Measurements from ENCODE around the gene ARTN.

DNA sequence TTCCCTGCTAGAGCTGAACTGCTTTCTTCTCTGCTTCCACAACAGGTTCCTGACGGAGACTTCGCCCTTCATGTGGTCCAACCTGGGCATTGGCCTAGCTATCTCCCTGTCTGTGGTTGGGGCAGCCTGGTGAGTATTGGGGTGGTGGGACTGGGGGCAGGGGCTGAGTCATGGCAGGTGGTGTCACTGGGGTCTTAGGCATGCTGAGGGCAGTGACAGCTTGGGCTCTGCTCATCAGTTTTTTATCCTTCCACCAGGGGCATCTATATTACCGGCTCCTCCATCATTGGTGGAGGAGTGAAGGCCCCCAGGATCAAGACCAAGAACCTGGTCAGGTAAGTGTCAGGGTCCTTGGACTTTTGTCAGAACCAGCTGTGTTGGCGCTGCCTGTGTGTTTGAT is 42.4 kb downstream of the ARTN start:
- TF ChIP-seq CTCF (conservative IDR thresholded peaks at IDR 0.05; ENCODE audit: low read depth, low read length), result no peak; the same call in 1 of the 2 replicates
- TF ChIP-seq EZH2 (IDR thresholded peaks at IDR 0.05; ENCODE audit: low read length, unreplicated experiment), result no peak

All from PC-3 (cell line).